ENCODE data around the gene FBH1.

The FBH1 gene

DNA sequence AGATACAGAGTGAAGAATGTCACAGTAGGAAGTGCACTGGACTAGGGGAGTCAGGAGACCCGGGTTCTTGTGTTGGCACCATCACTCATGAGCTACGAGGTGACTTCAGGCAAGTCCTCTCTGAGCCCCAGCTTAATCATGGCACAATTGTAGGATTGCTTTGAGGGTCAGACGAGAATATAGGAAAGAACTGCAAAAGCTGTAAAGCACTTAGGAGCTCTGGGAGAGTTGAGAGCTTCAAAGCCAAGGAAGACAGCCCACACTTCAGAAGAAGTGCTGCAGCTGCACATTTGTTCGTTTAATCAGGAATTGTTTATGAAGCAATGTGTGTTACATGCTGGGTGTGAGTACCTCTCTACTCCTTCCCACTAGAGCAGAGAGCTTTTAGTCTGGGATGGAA lies 4.4 kb downstream of the FBH1 start:
- no peak for FAIRE-seq
- TF ChIP-seq CTCF (IDR thresholded peaks at IDR 0.05; ENCODE audit: insufficient read depth, missing control alignments), result no peak

DNA sequence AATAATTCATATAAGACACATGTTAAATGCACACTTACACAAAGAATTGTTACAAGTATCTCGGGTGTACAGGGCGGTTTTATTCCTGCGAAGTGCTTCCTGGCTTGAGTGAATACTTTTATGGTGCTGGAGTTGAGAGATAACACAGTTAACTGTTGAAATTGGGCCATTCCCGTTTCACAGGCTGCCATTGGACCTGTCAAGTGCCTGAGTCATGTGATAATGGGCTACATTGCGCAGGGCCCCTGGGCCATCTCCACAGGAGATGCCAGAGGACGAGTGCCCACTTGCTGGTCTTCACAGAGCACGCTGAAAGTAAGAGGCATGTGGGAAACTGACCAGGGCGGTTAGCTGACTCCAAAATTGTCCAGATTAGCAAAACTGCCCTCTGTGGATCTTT lies 4.8 kb downstream of the FBH1 start:
- TF ChIP-seq CTCF (IDR thresholded peaks at IDR 0.05; ENCODE audit: insufficient read depth, missing control alignments), result no peak
- FAIRE-seq (no peak), DNase-seq (ENCODE audit: insufficient read length, low spot score) (no peak)

More for the DNA sequence above, 4.4 kb downstream of the FBH1 start:
- no peak for DNase-seq (ENCODE audit: insufficient read length, low spot score)

GRCh38 chr10:5895365-5895764 lies 5.3 kb downstream of the FBH1 start:
- no peak for FAIRE-seq
- DNase-seq (ENCODE audit: insufficient read length, low spot score), result no peak
- TF ChIP-seq CTCF (IDR thresholded peaks at IDR 0.05; ENCODE audit: insufficient read depth, missing control alignments), result no peak

GRCh38 chr10:5895804-5896203 lies 5.8 kb downstream of the FBH1 start:
- no peak for FAIRE-seq
- DNase-seq (ENCODE audit: insufficient read length, low spot score), result no peak
- no peak for TF ChIP-seq CTCF (IDR thresholded peaks at IDR 0.05; ENCODE audit: insufficient read depth, missing control alignments)

GRCh38 chr10:5896208-5897052 lies 6.4 kb downstream of the FBH1 start:
- FAIRE-seq (no peak), DNase-seq (ENCODE audit: insufficient read length, low spot score) (no peak)
- TF ChIP-seq CTCF (IDR thresholded peaks at IDR 0.05; ENCODE audit: insufficient read depth, missing control alignments), result no peak

GRCh38 chr10:5897053-5897340 lies 7.0 kb downstream of the FBH1 start:
- FAIRE-seq (no peak), DNase-seq (ENCODE audit: insufficient read length, low spot score) (no peak)
- no peak for TF ChIP-seq CTCF (IDR thresholded peaks at IDR 0.05; ENCODE audit: insufficient read depth, missing control alignments)

DNA sequence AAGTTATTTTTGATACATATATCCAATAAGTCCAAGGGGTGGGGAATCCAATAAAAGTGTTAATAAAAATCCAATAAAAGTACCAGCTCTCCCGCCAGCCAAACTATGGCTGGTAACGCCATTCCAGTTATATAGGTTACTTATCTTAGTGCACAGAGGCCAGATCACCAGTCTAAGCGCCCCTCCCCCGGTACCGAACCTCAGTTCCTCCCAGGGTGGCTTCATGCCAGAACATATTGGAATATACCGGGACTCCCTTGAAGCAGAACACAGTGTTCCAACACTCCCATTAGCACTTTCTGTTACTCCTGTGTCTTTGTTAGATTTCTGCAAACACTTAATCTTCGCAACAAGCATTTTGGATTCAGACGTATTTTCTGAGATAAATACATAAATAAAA lies 7.5 kb downstream of the FBH1 start:
- no peak for TF ChIP-seq CTCF (IDR thresholded peaks at IDR 0.05; ENCODE audit: insufficient read depth, missing control alignments)
- FAIRE-seq (no peak), DNase-seq (ENCODE audit: insufficient read length, low spot score) (no peak)
